Liver (tissue), 3 donors: Measurements from ENCODE around the gene FOXK1.

Source experiments
- ATF3 ChIP-seq: IDR thresholded peaks from 2 replicates; pipeline ENCODE4 v1.6.1; 2016; ENCODE audit warnings: antibody characterized with exemption
- CTCF ChIP-seq: fragments of 150-350 bp; IDR thresholded peaks from 2 replicates; pipeline ENCODE4 v1.5.1; 2017; ENCODE audit warnings: improper control_type of control experiment, low read depth, low read length; ENCODE audit not compliant: missing input control
- EGR1 ChIP-seq, 2 donors: IDR thresholded peaks; 2 replicates each; pipeline ENCODE4 v1.6.1; 2016 to 2018; ENCODE audit warnings: antibody characterized with exemption in 2 of 2, low read depth in 2 of 2
- FOXA1 ChIP-seq: IDR thresholded peaks from 2 replicates; pipeline ENCODE4 v1.6.1; 2016; ENCODE audit warnings: antibody characterized with exemption
- HNF4G ChIP-seq: IDR thresholded peaks from 2 replicates; pipeline ENCODE4 v1.6.1; 2016; ENCODE audit warnings: antibody characterized with exemption
- MAX ChIP-seq: IDR thresholded peaks from 2 replicates; pipeline ENCODE4 v1.6.1; 2016; ENCODE audit warnings: antibody characterized with exemption
- NR2F2 ChIP-seq: IDR thresholded peaks from 2 replicates; pipeline ENCODE4 v1.6.1; 2016; ENCODE audit warnings: antibody characterized with exemption
- REST ChIP-seq: IDR thresholded peaks from 2 replicates; pipeline ENCODE4 v1.6.1; 2016; ENCODE audit warnings: antibody characterized with exemption, mild to moderate bottlenecking
- RXRA ChIP-seq, 2 donors: IDR thresholded peaks; 2 replicates each; pipeline ENCODE4 v1.6.1; 2017 to 2018; ENCODE audit warnings: antibody characterized with exemption in 2 of 2, mild to moderate bottlenecking in 1 of 2
- SP1 ChIP-seq: IDR thresholded peaks from 2 replicates; pipeline ENCODE4 v1.6.1; 2018; ENCODE audit warnings: antibody characterized with exemption, mild to moderate bottlenecking
- TAF1 ChIP-seq: conservative IDR thresholded peaks from 2 replicates; pipeline ENCODE4 v1.6.1; 2016; ENCODE audit warnings: antibody characterized with exemption, mild to moderate bottlenecking
- YY1 ChIP-seq: IDR thresholded peaks from 2 replicates; pipeline ENCODE4 v1.6.1; 2016; ENCODE audit warnings: antibody characterized with exemption, mild to moderate bottlenecking
- ZBTB33 ChIP-seq: IDR thresholded peaks from 2 replicates; pipeline ENCODE4 v1.6.1; 2016; ENCODE audit warnings: antibody characterized with exemption
- donor health status: healthy.
- donor health status: healthy.

- TF ChIP-seq SP1 = no peak
- TF ChIP-seq CTCF = no peak
- no peak for TF ChIP-seq HNF4G
- TF ChIP-seq REST = no peak
- TF ChIP-seq EGR1 (IDR thresholded peaks at IDR 0.05; ENCODE audit: low read depth in 2 of 2) = no peak
- TF ChIP-seq FOXA1 = no peak
- no peak for TF ChIP-seq ZBTB33
- TF ChIP-seq YY1 = no peak
- no peak for TF ChIP-seq RXRA (IDR thresholded peaks at IDR 0.05)
- no peak for TF ChIP-seq NR2F2
- TF ChIP-seq TAF1 = no peak
- no peak for TF ChIP-seq MAX
- no peak for TF ChIP-seq ATF3
Observed at GRCh38 chr7:4800487-4800886, 118.4 kb downstream of the FOXK1 start.
